HG02981 (cell line): ENCODE results near the gene SLC46A1.

Experiments used
- ATAC-seq: cut with Tn5 transposase; IDR thresholded peaks from one replicate; pipeline ENCODE4 v1.9.1; 2021; ENCODE audit warnings: mild to moderate bottlenecking, moderate library complexity; ENCODE audit not compliant: unreplicated experiment

The SLC46A1 gene

GRCh38 chr17:28404812-28405570 lies 1.0 kb downstream of the SLC46A1 start:
- no peak for ATAC-seq

GRCh38 chr17:28404461-28404811 lies 1.6 kb downstream of the SLC46A1 start:
- no peak for ATAC-seq

GRCh38 chr17:28404007-28404406 lies 2.0 kb downstream of the SLC46A1 start:
- ATAC-seq = no peak

GRCh38 chr17:28402844-28403243 lies 3.2 kb downstream of the SLC46A1 start:
- no peak for ATAC-seq

- no peak for ATAC-seq
These were observed 3.8 kb downstream of the SLC46A1 start for GRCh38 chr17:28402224-28402630.

- ATAC-seq = no peak
These were observed 6.2 kb downstream of the SLC46A1 start for GRCh38 chr17:28399808-28400207.

- no peak for ATAC-seq
These were observed 7.6 kb downstream of the SLC46A1 start for GRCh38 chr17:28398280-28398981.

- no peak for ATAC-seq
These were observed 8.2 kb downstream of the SLC46A1 start for GRCh38 chr17:28397687-28398279.

GRCh38 chr17:28397275-28397674 lies 8.7 kb downstream of the SLC46A1 start:
- no peak for ATAC-seq

GRCh38 chr17:28396635-28397239 lies 9.3 kb downstream of the SLC46A1 start:
- ATAC-seq = no peak

GRCh38 chr17:28395968-28396367 lies 10.0 kb downstream of the SLC46A1 start:
- no peak for ATAC-seq

GRCh38 chr17:28395426-28395825 lies 10.6 kb downstream of the SLC46A1 start:
- ATAC-seq = no peak

GRCh38 chr17:28394337-28395116 lies 11.5 kb downstream of the SLC46A1 start:
- no peak for ATAC-seq

- no peak for ATAC-seq
These were observed 13.5 kb downstream of the SLC46A1 start for GRCh38 chr17:28392491-28392890.

- ATAC-seq = no peak
These were observed 14.6 kb downstream of the SLC46A1 start for GRCh38 chr17:28391401-28391800.

- no peak for ATAC-seq
These were observed 15.0 kb downstream of the SLC46A1 start for GRCh38 chr17:28390984-28391383.

GRCh38 chr17:28390563-28390962 lies 15.4 kb downstream of the SLC46A1 start:
- no peak for ATAC-seq

GRCh38 chr17:28390141-28390540 lies 15.9 kb downstream of the SLC46A1 start:
- ATAC-seq = no peak

- no peak for ATAC-seq
These were observed 17.9 kb downstream of the SLC46A1 start for GRCh38 chr17:28388106-28388505.

- ATAC-seq = no peak
These were observed 19.6 kb downstream of the SLC46A1 start for GRCh38 chr17:28386391-28386790.

GRCh38 chr17:28385406-28385805 lies 20.6 kb downstream of the SLC46A1 start:
- no peak for ATAC-seq
